Liver (tissue), 9 donors: ENCODE measurements around the gene GRB14. TPM values are rescaled to one million over a fixed set of nuclear protein-coding genes. Genes with fewer than 3 reads are reported as not detected.

Experiments
- DNase-seq: peaks from one replicate; pipeline ENCODE4 v3.0.0-alpha.2; 2017; ENCODE audit warnings: low spot score
- H3K27ac ChIP-seq, 2 donors: one replicate each; pipeline ENCODE4 v1.7.0; 2013; ENCODE audit warnings: inconsistent platforms in 2 of 2, low read length in 2 of 2, control low read depth in 1 of 2, low read depth in 1 of 2, mild to moderate bottlenecking in 1 of 2
- H3K27me3 ChIP-seq, 4 donors: one replicate each; pipeline versions ENCODE4 v1.6.1 to v1.7.0; 2013; ENCODE audit warnings: low read length in 3 of 4, inconsistent platforms in 1 of 4, mild to moderate bottlenecking in 1 of 4, moderate library complexity in 1 of 4; ENCODE audit not compliant: control insufficient read depth in 4 of 4, insufficient read depth in 4 of 4
- H3K36me3 ChIP-seq, 4 donors: one replicate each; pipeline versions ENCODE4 v1.6.1 to v1.7.0; 2013; ENCODE audit warnings: low read length in 3 of 4, mild to moderate bottlenecking in 3 of 4, low read depth in 1 of 4, moderate library complexity in 1 of 4; ENCODE audit not compliant: control insufficient read depth in 4 of 4, insufficient read depth in 3 of 4
- H3K4me1 ChIP-seq, 4 donors: one replicate each; pipeline versions ENCODE4 v1.6.1 to v1.7.0; 2013; ENCODE audit warnings: low read length in 3 of 4, mild to moderate bottlenecking in 3 of 4, moderate library complexity in 1 of 4; ENCODE audit not compliant: control insufficient read depth in 4 of 4, insufficient read depth in 4 of 4
- H3K4me3 ChIP-seq, 3 donors: one replicate each; pipeline versions ENCODE4 v1.6.1 to v1.7.0; 2013; ENCODE audit warnings: low read length in 3 of 3, control low read depth in 1 of 3, low read depth in 1 of 3, mild to moderate bottlenecking in 1 of 3
- H3K9ac ChIP-seq, 2 donors: one replicate each; pipeline ENCODE4 v1.7.0; 2013; ENCODE audit warnings: low read length in 2 of 2, mild to moderate bottlenecking in 2 of 2, moderate library complexity in 2 of 2, control low read depth in 1 of 2, low read depth in 1 of 2
- H3K9me3 ChIP-seq, 4 donors: one replicate each; pipeline versions ENCODE4 v1.6.1 to v1.7.0; 2013; ENCODE audit warnings: low read length in 3 of 4; ENCODE audit not compliant: control insufficient read depth in 4 of 4
- EGR1 ChIP-seq, 2 donors: IDR thresholded peaks; 2 replicates each; pipeline ENCODE4 v1.6.1; 2016 to 2018; ENCODE audit warnings: antibody characterized with exemption in 2 of 2, low read depth in 2 of 2
- FOXA1 ChIP-seq: IDR thresholded peaks from 2 replicates; pipeline ENCODE4 v1.6.1; 2016; ENCODE audit warnings: antibody characterized with exemption
- FOXA2 ChIP-seq: IDR thresholded peaks from 2 replicates; pipeline ENCODE4 v1.6.1; 2016; ENCODE audit warnings: antibody characterized with exemption
- GABPA ChIP-seq, 2 donors: IDR thresholded peaks in 1 of 2; conservative IDR thresholded peaks in 1 of 2; 2 replicates each; pipeline ENCODE4 v1.6.1; 2016; ENCODE audit warnings: antibody characterized with exemption in 2 of 2, mild to moderate bottlenecking in 1 of 2, moderate library complexity in 1 of 2
- HNF4A ChIP-seq, 2 donors: conservative IDR thresholded peaks; 2 replicates each; pipeline ENCODE4 v1.6.1; 2016; ENCODE audit warnings: antibody characterized with exemption in 2 of 2, mild to moderate bottlenecking in 2 of 2
- HNF4G ChIP-seq: IDR thresholded peaks from 2 replicates; pipeline ENCODE4 v1.6.1; 2016; ENCODE audit warnings: antibody characterized with exemption
- JUND ChIP-seq, 2 donors: IDR thresholded peaks; 2 replicates each; pipeline ENCODE4 v1.6.1; 2016; ENCODE audit warnings: antibody characterized with exemption in 2 of 2
- NR2F2 ChIP-seq: IDR thresholded peaks from 2 replicates; pipeline ENCODE4 v1.6.1; 2016; ENCODE audit warnings: antibody characterized with exemption
- RAD21 ChIP-seq, 2 donors: IDR thresholded peaks; 2 replicates each; pipeline ENCODE4 v1.6.1; 2016; ENCODE audit warnings: antibody characterized with exemption in 2 of 2, mild to moderate bottlenecking in 2 of 2
- RXRA ChIP-seq, 2 donors: IDR thresholded peaks; 2 replicates each; pipeline ENCODE4 v1.6.1; 2017 to 2018; ENCODE audit warnings: antibody characterized with exemption in 2 of 2, mild to moderate bottlenecking in 1 of 2
- SP1 ChIP-seq: IDR thresholded peaks from 2 replicates; pipeline ENCODE4 v1.6.1; 2018; ENCODE audit warnings: antibody characterized with exemption, mild to moderate bottlenecking
- TAF1 ChIP-seq: conservative IDR thresholded peaks from 2 replicates; pipeline ENCODE4 v1.6.1; 2016; ENCODE audit warnings: antibody characterized with exemption, mild to moderate bottlenecking
- YY1 ChIP-seq: IDR thresholded peaks from 2 replicates; pipeline ENCODE4 v1.6.1; 2016; ENCODE audit warnings: antibody characterized with exemption, mild to moderate bottlenecking
- polyA plus RNA-seq, 2 donors: library from polyadenylated mRNA; stranded (reverse) in 1 of 2; unstranded in 1 of 2; fragments of 200-250 nt in 1 of 2; fragments of >200 nt in 1 of 2; fragmentation: Nextera tagmentation in 1 of 2; extraction: Ambion mirVana in 1 of 2; gene quantifications; one replicate each; pipeline versions ENCODE4 v1.2.1 to v1.2.3, GENCODE V29; 2013 to 2015
- total RNA-seq, 2 donors: library from RNA; depleted of rRNA; stranded (reverse); fragments of >200 nt; gene quantifications; one replicate each; pipeline ENCODE4 v1.2.3, GENCODE V29; 2014
- TF ChIP-seq, protein P1 (sequence below): IDR thresholded peaks from 2 replicates; pipeline ENCODE4 v1.6.1; 2016; ENCODE audit warnings: antibody characterized with exemption, mild to moderate bottlenecking
- TF ChIP-seq, protein P2 (sequence below): IDR thresholded peaks from 2 replicates; pipeline ENCODE4 v1.6.1; 2016; ENCODE audit warnings: antibody characterized with exemption
- TF ChIP-seq, protein P3 (sequence below): IDR thresholded peaks from 2 replicates; pipeline ENCODE4 v1.6.1; 2016; ENCODE audit warnings: antibody characterized with exemption
- TF ChIP-seq, protein P4 (sequence below): fragments of 150-350 bp; IDR thresholded peaks from 2 replicates; pipeline ENCODE4 v1.5.1; 2017; ENCODE audit warnings: improper control_type of control experiment, low read depth, low read length; ENCODE audit not compliant: missing input control
- TF ChIP-seq, protein P5 (sequence below): IDR thresholded peaks from 2 replicates; pipeline ENCODE4 v1.6.1; 2016; ENCODE audit warnings: antibody characterized with exemption
- donor health status: healthy.
- donor health status: healthy.
- donor health status: healthy.
- donor health status: healthy.
- donor health status: healthy.

GRB14 gene
- total and polyA plus RNA-seq, 4 donors: 1.0 to 119 (median 33.0) TPM

DNA sequence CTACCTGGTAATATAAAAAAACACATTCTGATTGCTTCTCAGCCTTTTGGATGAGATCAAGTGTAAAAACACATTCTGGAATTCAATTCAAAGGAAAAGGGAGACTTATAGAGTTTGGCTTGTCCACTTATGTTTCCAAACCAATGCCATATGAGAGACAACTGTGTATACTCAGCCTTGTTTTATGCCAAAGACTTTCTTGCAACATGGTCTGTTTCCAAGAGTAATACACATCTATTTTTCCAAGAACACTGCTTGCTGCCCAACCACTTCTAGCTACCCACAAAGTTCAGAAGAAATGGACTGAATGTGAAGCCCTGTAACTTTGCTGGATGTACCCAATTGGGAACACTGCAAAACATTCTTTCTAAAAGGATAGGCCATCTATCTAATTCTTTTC, 48.0 kb upstream of the GRB14 start:
- H3K4me3 ChIP-seq: no peak overlapping the region
- H3K9me3 ChIP-seq: no peaks in the 10 kb centered on the region
- no peaks in the 10 kb centered on the region for H3K4me1 ChIP-seq
- H3K9ac ChIP-seq: no peak overlapping the region
- no peak overlapping the region for H3K27ac ChIP-seq
- no peak for DNase-seq
- H3K27me3 ChIP-seq: no peaks in the 10 kb centered on the region
- TF ChIP-seq FOXA1 (no peak), FOXA2 (no peak), YY1 (no peak), NR2F2 (no peak), HNF4A (conservative IDR thresholded peaks at IDR 0.05) (no peak), TAF1 (no peak), JUND (IDR thresholded peaks at IDR 0.05) (no peak), SP1 (no peak), EGR1 (IDR thresholded peaks at IDR 0.05; ENCODE audit: low read depth in 2 of 2) (no peak), GABPA (IDR thresholded peaks at IDR 0.05 in 1 of 2, conservative IDR thresholded peaks at IDR 0.05 in 1 of 2) (no peak), RXRA (IDR thresholded peaks at IDR 0.05) (no peak), RAD21 (IDR thresholded peaks at IDR 0.05) (no peak), HNF4G (no peak)
- TF ChIP-seq, protein P1, sequence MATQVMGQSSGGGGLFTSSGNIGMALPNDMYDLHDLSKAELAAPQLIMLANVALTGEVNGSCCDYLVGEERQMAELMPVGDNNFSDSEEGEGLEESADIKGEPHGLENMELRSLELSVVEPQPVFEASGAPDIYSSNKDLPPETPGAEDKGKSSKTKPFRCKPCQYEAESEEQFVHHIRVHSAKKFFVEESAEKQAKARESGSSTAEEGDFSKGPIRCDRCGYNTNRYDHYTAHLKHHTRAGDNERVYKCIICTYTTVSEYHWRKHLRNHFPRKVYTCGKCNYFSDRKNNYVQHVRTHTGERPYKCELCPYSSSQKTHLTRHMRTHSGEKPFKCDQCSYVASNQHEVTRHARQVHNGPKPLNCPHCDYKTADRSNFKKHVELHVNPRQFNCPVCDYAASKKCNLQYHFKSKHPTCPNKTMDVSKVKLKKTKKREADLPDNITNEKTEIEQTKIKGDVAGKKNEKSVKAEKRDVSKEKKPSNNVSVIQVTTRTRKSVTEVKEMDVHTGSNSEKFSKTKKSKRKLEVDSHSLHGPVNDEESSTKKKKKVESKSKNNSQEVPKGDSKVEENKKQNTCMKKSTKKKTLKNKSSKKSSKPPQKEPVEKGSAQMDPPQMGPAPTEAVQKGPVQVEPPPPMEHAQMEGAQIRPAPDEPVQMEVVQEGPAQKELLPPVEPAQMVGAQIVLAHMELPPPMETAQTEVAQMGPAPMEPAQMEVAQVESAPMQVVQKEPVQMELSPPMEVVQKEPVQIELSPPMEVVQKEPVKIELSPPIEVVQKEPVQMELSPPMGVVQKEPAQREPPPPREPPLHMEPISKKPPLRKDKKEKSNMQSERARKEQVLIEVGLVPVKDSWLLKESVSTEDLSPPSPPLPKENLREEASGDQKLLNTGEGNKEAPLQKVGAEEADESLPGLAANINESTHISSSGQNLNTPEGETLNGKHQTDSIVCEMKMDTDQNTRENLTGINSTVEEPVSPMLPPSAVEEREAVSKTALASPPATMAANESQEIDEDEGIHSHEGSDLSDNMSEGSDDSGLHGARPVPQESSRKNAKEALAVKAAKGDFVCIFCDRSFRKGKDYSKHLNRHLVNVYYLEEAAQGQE: no peak
- TF ChIP-seq, protein P2, sequence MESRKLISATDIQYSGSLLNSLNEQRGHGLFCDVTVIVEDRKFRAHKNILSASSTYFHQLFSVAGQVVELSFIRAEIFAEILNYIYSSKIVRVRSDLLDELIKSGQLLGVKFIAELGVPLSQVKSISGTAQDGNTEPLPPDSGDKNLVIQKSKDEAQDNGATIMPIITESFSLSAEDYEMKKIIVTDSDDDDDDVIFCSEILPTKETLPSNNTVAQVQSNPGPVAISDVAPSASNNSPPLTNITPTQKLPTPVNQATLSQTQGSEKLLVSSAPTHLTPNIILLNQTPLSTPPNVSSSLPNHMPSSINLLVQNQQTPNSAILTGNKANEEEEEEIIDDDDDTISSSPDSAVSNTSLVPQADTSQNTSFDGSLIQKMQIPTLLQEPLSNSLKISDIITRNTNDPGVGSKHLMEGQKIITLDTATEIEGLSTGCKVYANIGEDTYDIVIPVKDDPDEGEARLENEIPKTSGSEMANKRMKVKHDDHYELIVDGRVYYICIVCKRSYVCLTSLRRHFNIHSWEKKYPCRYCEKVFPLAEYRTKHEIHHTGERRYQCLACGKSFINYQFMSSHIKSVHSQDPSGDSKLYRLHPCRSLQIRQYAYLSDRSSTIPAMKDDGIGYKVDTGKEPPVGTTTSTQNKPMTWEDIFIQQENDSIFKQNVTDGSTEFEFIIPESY: no peak
- TF ChIP-seq, protein P3, sequence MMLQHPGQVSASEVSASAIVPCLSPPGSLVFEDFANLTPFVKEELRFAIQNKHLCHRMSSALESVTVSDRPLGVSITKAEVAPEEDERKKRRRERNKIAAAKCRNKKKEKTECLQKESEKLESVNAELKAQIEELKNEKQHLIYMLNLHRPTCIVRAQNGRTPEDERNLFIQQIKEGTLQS: no peak
- TF ChIP-seq, protein P4, sequence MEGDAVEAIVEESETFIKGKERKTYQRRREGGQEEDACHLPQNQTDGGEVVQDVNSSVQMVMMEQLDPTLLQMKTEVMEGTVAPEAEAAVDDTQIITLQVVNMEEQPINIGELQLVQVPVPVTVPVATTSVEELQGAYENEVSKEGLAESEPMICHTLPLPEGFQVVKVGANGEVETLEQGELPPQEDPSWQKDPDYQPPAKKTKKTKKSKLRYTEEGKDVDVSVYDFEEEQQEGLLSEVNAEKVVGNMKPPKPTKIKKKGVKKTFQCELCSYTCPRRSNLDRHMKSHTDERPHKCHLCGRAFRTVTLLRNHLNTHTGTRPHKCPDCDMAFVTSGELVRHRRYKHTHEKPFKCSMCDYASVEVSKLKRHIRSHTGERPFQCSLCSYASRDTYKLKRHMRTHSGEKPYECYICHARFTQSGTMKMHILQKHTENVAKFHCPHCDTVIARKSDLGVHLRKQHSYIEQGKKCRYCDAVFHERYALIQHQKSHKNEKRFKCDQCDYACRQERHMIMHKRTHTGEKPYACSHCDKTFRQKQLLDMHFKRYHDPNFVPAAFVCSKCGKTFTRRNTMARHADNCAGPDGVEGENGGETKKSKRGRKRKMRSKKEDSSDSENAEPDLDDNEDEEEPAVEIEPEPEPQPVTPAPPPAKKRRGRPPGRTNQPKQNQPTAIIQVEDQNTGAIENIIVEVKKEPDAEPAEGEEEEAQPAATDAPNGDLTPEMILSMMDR: no peak
- TF ChIP-seq, protein P5, sequence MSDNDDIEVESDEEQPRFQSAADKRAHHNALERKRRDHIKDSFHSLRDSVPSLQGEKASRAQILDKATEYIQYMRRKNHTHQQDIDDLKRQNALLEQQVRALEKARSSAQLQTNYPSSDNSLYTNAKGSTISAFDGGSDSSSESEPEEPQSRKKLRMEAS: no peak
- no peaks in the 10 kb centered on the region for H3K36me3 ChIP-seq
